Lower lobe of right lung (tissue), 2 donors: ENCODE data around the gene OR10J4. TPM values are rescaled to one million over a fixed set of nuclear protein-coding genes. Genes with fewer than 3 reads are reported as not detected.

ENCODE experiments used
- ATAC-seq, 2 donors: fragments of 200-7000 bp; cut with Tn5 transposase; one replicate each; pipeline ENCODE4 v1.9.1; 2020 to 2022; ENCODE audit warnings: mild to moderate bottlenecking in 2 of 2, moderate library complexity in 2 of 2
- DNase-seq: peaks from one replicate; pipeline ENCODE4 v3.0.0-alpha.2; 2020
- H3K27ac ChIP-seq: fragments of 200-600 bp; one replicate; pipeline ENCODE4 v1.8.0; 2022
- H3K27me3 ChIP-seq: fragments of 200-600 bp; one replicate; pipeline ENCODE4 v1.8.0; 2022; ENCODE audit warnings: low read depth
- H3K36me3 ChIP-seq: fragments of 200-600 bp; one replicate; pipeline ENCODE4 v1.8.0; 2022; ENCODE audit warnings: mild to moderate bottlenecking
- H3K4me1 ChIP-seq: fragments of 200-600 bp; one replicate; pipeline ENCODE4 v1.8.0; 2022
- H3K4me3 ChIP-seq: fragments of 200-600 bp; one replicate; pipeline ENCODE4 v1.8.0; 2022; ENCODE audit warnings: mild to moderate bottlenecking
- H3K9me3 ChIP-seq: fragments of 200-600 bp; one replicate; pipeline ENCODE4 v1.8.0; 2022
- intact Hi-C: fragments of 100-400 bp; cut with DNase I; formaldehyde crosslinking; loops from one replicate; pipeline ENCODE4 v1.11.0; 2022
- total RNA-seq: library from RNA; stranded (reverse); fragmentation: NEBNext Ultra II Directional; extraction: Animal tissue kit (Norgen Biotek cat#: 25700); gene quantifications from one replicate; pipeline ENCODE4 v1.2.1, GENCODE V29; 2021
- TF ChIP-seq, protein P1 (sequence below): fragments of 200-600 bp; IDR thresholded peaks from one replicate; pipeline ENCODE4 v1.8.0; 2022; ENCODE audit warnings: antibody characterized with exemption, mild to moderate bottlenecking
- donor health status: DM: no; HTN: yes; CAD: no; lungs with severe emphysema.

The OR10J4 gene
- total RNA-seq, 1 donor from 2014 or later, result not detected

DNA sequence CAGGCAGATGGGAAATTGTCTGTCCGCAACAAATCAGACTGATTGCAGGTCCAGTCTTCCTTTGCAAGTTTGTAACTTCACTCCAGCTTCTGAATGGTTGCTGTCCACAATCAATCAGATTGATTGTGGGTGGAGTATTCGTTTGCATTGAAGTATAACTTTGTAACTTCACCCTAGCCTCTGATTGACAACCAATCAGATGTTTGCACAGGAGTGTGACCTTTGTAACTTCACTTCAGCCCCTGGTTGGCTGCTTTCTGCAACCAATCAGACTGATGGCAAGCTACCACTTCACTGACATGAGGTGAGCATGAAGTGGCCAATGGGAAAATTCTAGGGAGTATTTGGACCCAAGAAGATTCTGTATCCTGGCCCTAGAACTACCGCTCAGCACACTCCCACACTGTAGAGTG lies 33.2 kb downstream of the OR10J4 start:
- no peak overlapping the region for H3K4me3 ChIP-seq
- intact Hi-C loops, result no loop called here
- H3K36me3 ChIP-seq, result no peaks in the 10 kb centered on the region
- ATAC-seq (no peak), DNase-seq (no peak)
- no peak overlapping the region for H3K27ac ChIP-seq
- H3K9me3 ChIP-seq, result no peaks in the 10 kb centered on the region
- no peaks in the 10 kb centered on the region for H3K27me3 ChIP-seq
- TF ChIP-seq, protein P1, sequence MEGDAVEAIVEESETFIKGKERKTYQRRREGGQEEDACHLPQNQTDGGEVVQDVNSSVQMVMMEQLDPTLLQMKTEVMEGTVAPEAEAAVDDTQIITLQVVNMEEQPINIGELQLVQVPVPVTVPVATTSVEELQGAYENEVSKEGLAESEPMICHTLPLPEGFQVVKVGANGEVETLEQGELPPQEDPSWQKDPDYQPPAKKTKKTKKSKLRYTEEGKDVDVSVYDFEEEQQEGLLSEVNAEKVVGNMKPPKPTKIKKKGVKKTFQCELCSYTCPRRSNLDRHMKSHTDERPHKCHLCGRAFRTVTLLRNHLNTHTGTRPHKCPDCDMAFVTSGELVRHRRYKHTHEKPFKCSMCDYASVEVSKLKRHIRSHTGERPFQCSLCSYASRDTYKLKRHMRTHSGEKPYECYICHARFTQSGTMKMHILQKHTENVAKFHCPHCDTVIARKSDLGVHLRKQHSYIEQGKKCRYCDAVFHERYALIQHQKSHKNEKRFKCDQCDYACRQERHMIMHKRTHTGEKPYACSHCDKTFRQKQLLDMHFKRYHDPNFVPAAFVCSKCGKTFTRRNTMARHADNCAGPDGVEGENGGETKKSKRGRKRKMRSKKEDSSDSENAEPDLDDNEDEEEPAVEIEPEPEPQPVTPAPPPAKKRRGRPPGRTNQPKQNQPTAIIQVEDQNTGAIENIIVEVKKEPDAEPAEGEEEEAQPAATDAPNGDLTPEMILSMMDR, result no peak
- no peaks in the 10 kb centered on the region for H3K4me1 ChIP-seq

DNA sequence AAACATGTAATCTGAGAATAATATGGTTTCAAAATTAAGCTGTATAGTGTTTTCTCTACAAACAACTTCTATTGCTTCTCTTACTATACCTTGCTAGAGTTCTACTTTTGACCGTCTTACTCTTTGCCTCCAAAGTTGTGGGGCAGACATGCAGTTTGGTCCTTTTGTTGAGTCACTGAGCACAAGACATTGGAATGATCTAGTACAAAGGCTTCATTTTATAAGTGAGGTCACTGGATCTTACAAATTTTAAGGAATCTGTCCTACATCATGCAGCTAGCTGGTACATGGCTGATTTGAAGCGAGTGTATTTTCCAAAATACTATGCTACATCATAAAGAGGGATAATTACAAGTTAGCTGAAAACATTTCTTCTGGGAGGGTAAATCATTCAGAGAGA lies 36.3 kb downstream of the OR10J4 start:
- Histone ChIP-seq H3K36me3 (no peaks in the 10 kb centered on the region), H3K4me3 (no peak overlapping the region), H3K9me3 (no peaks in the 10 kb centered on the region), H3K27ac (no peak overlapping the region), H3K4me1 (no peaks in the 10 kb centered on the region), H3K27me3 (no peaks in the 10 kb centered on the region)
- ATAC-seq (no peak), DNase-seq (no peak)
- TF ChIP-seq, protein P1, result no peak
- intact Hi-C loops, result no loop called here

DNA sequence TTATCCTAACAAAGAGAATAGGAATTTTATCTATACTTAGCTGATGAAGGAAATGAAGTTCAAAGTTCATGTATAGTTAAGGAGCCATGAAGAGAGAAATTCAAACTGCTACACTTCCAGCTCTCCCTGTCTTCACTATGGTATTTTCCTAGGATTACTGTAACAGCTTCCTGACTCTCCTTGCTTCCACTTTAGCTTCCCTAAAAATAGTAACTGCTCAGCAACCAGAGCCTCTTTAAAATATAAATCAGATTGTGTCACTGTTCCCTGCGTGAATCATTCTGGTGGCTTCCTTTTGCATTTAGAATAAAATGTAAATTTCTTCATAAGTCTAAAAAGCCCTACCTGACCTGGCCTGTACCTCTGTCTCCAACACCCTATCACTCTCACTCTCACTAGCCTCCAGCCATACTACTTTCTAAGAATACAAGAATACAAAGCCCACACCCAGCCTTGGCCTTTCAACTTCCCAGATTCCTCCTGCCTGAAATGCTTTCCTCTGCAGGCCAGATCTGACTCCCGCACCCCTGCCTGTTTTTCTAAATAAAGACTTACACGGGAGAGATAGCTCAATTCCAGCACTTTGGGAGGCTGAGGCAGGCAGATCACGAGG lies 38.0 kb downstream of the OR10J4 start:
- DNase-seq (no peak), ATAC-seq (no peak)
- intact Hi-C loops, result no loop called here
- H3K36me3 ChIP-seq, result no peaks in the 10 kb centered on the region
- no peak overlapping the region for H3K4me3 ChIP-seq
- TF ChIP-seq, protein P1, result no peak
- H3K9me3 ChIP-seq, result no peaks in the 10 kb centered on the region
- no peaks in the 10 kb centered on the region for H3K27me3 ChIP-seq
- no peaks in the 10 kb centered on the region for H3K4me1 ChIP-seq
- no peak overlapping the region for H3K27ac ChIP-seq

DNA sequence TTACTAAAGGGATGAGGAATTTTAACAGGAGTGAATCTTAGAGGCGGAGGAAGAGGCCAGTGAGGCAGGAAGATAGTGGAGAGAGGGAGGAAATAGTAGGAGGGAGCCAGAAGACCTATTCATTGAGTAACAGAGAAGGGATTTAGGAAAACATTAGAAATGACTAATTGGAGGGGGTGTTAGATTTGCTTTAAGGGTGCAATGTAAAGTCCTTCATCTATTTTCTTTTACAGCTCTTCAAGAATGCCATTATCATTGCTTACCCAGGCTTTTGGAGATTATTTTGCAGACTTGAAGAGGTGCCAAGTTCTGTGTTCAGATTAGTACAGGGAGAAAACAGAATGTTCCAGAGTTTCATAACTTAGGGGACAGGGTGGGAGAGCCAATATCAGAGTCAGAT lies 41.3 kb downstream of the OR10J4 start:
- no peaks in the 10 kb centered on the region for H3K36me3 ChIP-seq
- H3K9me3 ChIP-seq, result no peaks in the 10 kb centered on the region
- TF ChIP-seq, protein P1, result no peak
- no peak overlapping the region for H3K27ac ChIP-seq
- no peak for DNase-seq
- no peak for ATAC-seq
- no peak overlapping the region for H3K4me3 ChIP-seq
- H3K4me1 ChIP-seq, result no peaks in the 10 kb centered on the region
- H3K27me3 ChIP-seq, result no peaks in the 10 kb centered on the region
- intact Hi-C loops, result no loop called here

DNA sequence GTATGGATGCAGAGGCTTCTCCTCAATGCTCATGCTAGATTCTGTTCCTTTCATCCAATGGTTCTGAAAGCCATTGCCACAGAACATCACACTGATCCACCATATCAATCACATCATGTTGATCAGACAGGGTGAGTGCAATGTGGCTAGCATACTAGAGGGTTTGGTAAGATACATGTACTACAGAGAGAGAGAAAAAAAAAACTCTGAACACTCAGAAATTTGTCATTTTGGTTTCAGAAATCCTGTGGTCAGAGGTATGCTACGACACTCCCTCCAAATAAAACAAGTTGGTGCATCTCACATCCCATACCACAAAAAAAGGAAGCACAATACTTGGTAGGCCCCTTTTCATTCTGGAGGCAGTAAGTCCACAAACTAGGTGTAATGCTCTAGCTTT lies 42.9 kb downstream of the OR10J4 start:
- Histone ChIP-seq H3K9me3 (no peaks in the 10 kb centered on the region), H3K27ac (no peak overlapping the region), H3K36me3 (no peaks in the 10 kb centered on the region), H3K4me3 (no peak overlapping the region), H3K27me3 (no peaks in the 10 kb centered on the region), H3K4me1 (no peaks in the 10 kb centered on the region)
- DNase-seq (no peak), ATAC-seq (no peak)
- intact Hi-C loops, result no loop called here
- TF ChIP-seq, protein P1, result no peak

Other genes starting within 250 kb of the OR10J4 start
- 30.4 TPM for gene ACKR1, start 227.3 kb upstream of the OR10J4 start, total RNA-seq
- 8.8 TPM for gene FCER1A, start 129.9 kb upstream of the OR10J4 start, total RNA-seq
- not detected for gene OR10J1, start 7.5 kb downstream of the OR10J4 start, total RNA-seq
- gene OR10J5, start 103.8 kb downstream of the OR10J4 start, total RNA-seq, result not detected
- gene APCS, start 155.6 kb downstream of the OR10J4 start, total RNA-seq, result not detected